Mesodermal cell (in vitro differentiated cells): ENCODE results near the gene MED13L.

Experiments
- H3K27ac ChIP-seq: 2 replicates; pipeline ENCODE4 v1.7.0; 2013; ENCODE audit warnings: mild to moderate bottlenecking, low read depth, low read length, moderate library complexity; ENCODE audit not compliant: severe bottlenecking
- H3K36me3 ChIP-seq: 2 replicates; pipeline ENCODE4 v1.7.1; 2013; ENCODE audit warnings: mild to moderate bottlenecking, low read length, moderate library complexity; ENCODE audit not compliant: control insufficient read depth, insufficient read depth
- H3K4me1 ChIP-seq: one replicate; pipeline ENCODE4 v1.7.1; 2013; ENCODE audit warnings: mild to moderate bottlenecking, low read length; ENCODE audit not compliant: insufficient read depth, control insufficient read depth, poor library complexity, severe bottlenecking
- H3K4me3 ChIP-seq: 2 replicates; pipeline ENCODE4 v1.7.0; 2013; ENCODE audit warnings: low read length, control low read depth, mild to moderate bottlenecking; ENCODE audit not compliant: insufficient read depth, poor library complexity, severe bottlenecking; ENCODE audit errors: extremely low read depth
- H3K9me3 ChIP-seq: 2 replicates; pipeline ENCODE4 v1.7.1; 2013; ENCODE audit warnings: mild to moderate bottlenecking, low read length, moderate library complexity; ENCODE audit not compliant: control insufficient read depth
- WGBS, 2 experiments: methylation state at CpG; one replicate each; pipeline ENCODE4 v1.1.5; 2013; ENCODE audit warnings: missing lambda C conversion rate in 2 of 2; ENCODE audit not compliant: insufficient coverage in 2 of 2; 5-methylcytosine and 5-hydroxymethylcytosine counted together

The MED13L gene

DNA sequence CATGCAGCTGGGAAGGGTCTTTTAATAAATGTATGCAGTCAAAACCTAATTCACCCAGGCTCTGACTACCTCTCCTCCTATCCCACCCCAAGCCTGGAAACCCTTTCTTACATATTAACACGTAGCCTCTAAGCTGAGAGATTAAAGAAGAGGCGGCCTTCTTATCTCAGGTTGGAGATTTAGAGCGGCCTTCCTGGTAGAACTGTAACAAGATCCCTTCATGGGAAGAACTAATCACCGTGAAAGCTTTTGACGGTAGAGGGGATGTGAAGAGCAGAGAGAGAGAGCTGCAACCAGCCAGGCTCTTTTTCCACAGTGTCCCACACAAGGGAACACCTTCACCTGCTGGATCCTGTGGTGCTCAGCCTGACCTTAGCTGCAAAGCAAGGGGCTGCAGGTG, 367.4 kb downstream of the MED13L start:
- Histone ChIP-seq H3K4me1 (no peaks in the 10 kb centered on the region), H3K27ac (no peak overlapping the region)
- WGBS, 2 experiments = 77% methylated on average over 5 of the region's 5 CpGs

More for the DNA sequence above, 367.4 kb downstream of the MED13L start:
- Histone ChIP-seq H3K9me3 (peaks cover 3% of the 10 kb centered on the region), H3K36me3 (no peaks in the 10 kb centered on the region), H3K4me3 (no peak overlapping the region)
